IMR-90 (cell line): ENCODE data around the gene UBP1.

Experiments used
- CHD1 ChIP-seq: IDR thresholded peaks from 2 replicates; pipeline ENCODE4 v1.6.1; 2012; ENCODE audit warnings: low read depth, low read length, improper control_type of control experiment
- CTCF ChIP-seq: conservative IDR thresholded peaks from 2 replicates; pipeline ENCODE4 v1.5.1; 2012; ENCODE audit warnings: mild to moderate bottlenecking, low read depth, low read length, improper control_type of control experiment
- POLR2A ChIP-seq: IDR thresholded peaks from 2 replicates; pipeline ENCODE4 v1.6.1; 2012; ENCODE audit warnings: mild to moderate bottlenecking, low read depth, low read length

- TF ChIP-seq POLR2A, result peak; percentile 91
- no peak for TF ChIP-seq CHD1
- 0 out of 2 replicates have a peak, but pooled peaks have one; percentile 9 for TF ChIP-seq CTCF
These were observed at the start of gene UBP1 for GRCh38 chr3:33440328-33441224.
